GM21526 (cell line): ENCODE results near the gene FMN1.

Source experiments
- ATAC-seq: cut with Tn5 transposase; IDR thresholded peaks from one replicate; pipeline ENCODE4 v1.9.1; 2021; ENCODE audit warnings: moderate library complexity; ENCODE audit not compliant: unreplicated experiment, low FRiP score

Gene FMN1

GRCh38 chr15:32803631-32804030 lies 390.9 kb downstream of the FMN1 start:
- no peak for ATAC-seq

- no peak for ATAC-seq
Observed at GRCh38 chr15:32802286-32802936, 392.1 kb downstream of the FMN1 start.

- ATAC-seq = no peak
Observed at GRCh38 chr15:32799936-32800535, 394.5 kb downstream of the FMN1 start.

- no peak for ATAC-seq
Observed at GRCh38 chr15:32796856-32797255, 397.7 kb downstream of the FMN1 start.

- no peak for ATAC-seq
Observed at GRCh38 chr15:32794973-32795372, 399.5 kb downstream of the FMN1 start.

- no peak for ATAC-seq
Observed at GRCh38 chr15:32792436-32792835, 402.1 kb downstream of the FMN1 start.

GRCh38 chr15:32790352-32790999 lies 404.0 kb downstream of the FMN1 start:
- ATAC-seq = no peak

- no peak for ATAC-seq
Observed at GRCh38 chr15:32787949-32788348, 406.6 kb downstream of the FMN1 start.

GRCh38 chr15:32786906-32787305 lies 407.6 kb downstream of the FMN1 start:
- ATAC-seq = no peak

GRCh38 chr15:32784581-32784980 lies 409.9 kb downstream of the FMN1 start:
- ATAC-seq = no peak

- ATAC-seq = no peak
Observed at GRCh38 chr15:32781781-32782180, 412.7 kb downstream of the FMN1 start.

GRCh38 chr15:32778391-32779176 lies 415.9 kb downstream of the FMN1 start:
- no peak for ATAC-seq

GRCh38 chr15:32775103-32775502 lies 419.4 kb downstream of the FMN1 start:
- ATAC-seq = no peak

- no peak for ATAC-seq
Observed at GRCh38 chr15:32774022-32774421, 420.5 kb downstream of the FMN1 start.

- ATAC-seq = no peak
Observed at GRCh38 chr15:32767236-32767635, 427.3 kb downstream of the FMN1 start.

GRCh38 chr15:32766101-32766500 lies 428.4 kb downstream of the FMN1 start:
- no peak for ATAC-seq

GRCh38 chr15:32765236-32765635 lies 429.3 kb downstream of the FMN1 start:
- no peak for ATAC-seq

GRCh38 chr15:32763295-32763694 lies 431.2 kb downstream of the FMN1 start:
- no peak for ATAC-seq

- no peak for ATAC-seq
Observed at GRCh38 chr15:32757426-32757825, 437.1 kb downstream of the FMN1 start.

- ATAC-seq = no peak
Observed at GRCh38 chr15:32750979-32751378, 443.5 kb downstream of the FMN1 start.

- no peak for ATAC-seq
Observed at GRCh38 chr15:32747921-32748342, 446.6 kb downstream of the FMN1 start.
